ENCODE results near the gene KCNT1. TPM values are rescaled to one million over a fixed set of nuclear protein-coding genes. Genes with fewer than 3 reads are reported as not detected.

Gene KCNT1
- total RNA-seq, 2 donors from 2014 or later: under 0.01 TPM

DNA sequence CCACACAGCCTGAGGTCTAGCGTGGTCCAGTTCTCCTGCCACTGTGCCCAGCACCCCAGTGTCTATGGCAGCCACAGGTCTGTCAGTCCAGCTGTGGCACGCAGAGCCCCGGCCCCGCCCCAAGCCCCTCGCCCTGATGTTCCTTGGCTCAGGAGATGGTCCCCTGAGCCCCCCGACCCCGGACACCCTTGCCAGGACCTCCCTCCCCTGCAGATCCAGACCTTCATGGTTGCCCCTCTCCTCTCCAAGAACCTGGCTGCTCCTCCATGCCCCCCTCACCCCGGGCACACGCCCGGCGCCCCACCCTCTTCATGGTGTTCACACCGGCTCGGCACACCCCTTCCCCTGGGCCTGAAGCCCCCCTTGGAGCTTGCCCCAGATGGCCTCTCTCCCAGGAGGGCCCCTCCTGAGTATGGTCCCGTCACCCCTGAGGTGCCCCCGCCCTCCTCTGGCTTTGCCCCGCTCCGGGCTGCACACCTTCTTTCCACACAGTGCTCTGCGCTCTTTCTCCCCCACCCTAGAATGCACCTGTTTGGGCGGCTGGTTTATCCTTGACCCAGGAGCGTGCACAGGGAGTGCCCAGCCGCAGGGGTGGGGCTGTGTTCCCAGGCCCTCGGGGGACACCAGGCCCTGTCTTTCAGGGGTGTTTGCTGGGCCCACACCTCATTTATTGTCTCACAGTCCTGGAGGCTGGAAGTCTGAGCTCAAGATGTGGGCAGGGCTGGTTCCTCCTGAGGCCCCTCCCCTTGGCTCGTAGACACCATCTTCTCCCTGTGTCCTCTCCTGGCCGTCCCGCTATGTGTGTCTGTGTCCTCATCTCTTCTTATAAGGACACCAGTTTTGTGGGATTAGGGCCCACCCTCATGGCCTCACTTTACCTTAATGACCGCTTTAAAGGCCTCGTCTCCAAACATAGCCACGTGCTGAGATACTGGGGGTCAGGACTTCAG lies 37.6 kb downstream of the KCNT1 start:
- intact Hi-C loops (cut with DNase I): no loop called here
- 45 to 54% methylated on average over 21 to 23 of the region's 28 CpGs for WGBS, 2 donors

DNA sequence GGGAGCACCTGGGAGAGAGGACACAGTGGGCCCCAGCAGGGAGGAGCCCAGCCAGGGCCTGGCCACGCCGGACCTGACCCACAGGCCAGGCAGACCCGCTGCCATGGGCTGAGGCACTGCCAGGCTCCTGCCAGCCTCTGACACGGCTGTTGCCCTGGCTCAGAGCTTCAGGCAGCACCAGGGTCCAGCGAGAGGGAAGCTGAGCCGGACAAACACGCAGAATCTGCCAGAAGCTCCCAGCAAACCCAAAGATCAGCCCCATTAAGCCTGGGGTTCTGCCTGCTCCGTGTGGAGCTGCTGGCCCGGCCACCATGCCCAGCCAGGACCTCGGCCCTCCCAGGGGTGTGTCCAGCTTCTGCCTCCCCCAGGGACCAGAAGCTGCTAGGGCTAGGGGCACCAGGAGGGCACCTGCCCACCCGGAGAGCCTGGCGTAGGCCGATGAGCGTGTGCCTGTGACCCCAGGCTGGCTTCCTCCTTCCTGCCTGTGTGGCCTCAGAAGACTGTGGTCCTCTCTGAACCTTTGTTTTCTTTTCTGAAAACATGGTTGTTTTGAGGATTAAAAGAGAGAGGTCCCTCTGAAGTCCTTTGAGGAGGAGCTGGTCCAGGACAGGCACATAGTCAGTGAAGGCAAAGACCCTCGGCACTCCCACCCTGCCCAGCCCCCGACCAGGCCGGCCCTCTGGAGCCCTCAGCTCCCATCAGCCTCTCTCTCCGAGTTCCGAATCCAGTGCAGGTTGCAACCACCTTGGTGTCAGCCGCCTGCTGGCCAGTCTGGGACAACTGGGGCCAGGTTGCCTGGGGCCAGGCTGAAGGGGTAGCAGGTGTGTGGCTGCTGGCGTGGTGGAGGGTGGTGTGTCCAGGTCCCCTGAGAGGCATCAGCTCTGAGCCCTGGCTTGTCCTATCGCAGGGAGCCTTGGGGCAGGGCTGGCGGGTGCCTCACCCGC lies 39.6 kb downstream of the KCNT1 start:
- H3K4me1 ChIP-seq: no peaks in the 10 kb centered on the region
- H3K9me3 ChIP-seq: no peaks in the 10 kb centered on the region
- H3K36me3 ChIP-seq (replicated peaks in 1 of 2; ENCODE audit: insufficient read depth in 1 of 2, low read depth in 2 of 2): no peaks in the 10 kb centered on the region
- no peak overlapping the region for H3K4me3 ChIP-seq
- H3K27ac ChIP-seq: no peak overlapping the region
- WGBS, 2 donors: 50 to 55% methylated on average over 10 to 23 of the region's 24 CpGs
- H3K27me3 ChIP-seq: no peaks in the 10 kb centered on the region
- DNase-seq (no peak), ATAC-seq (no peak)
- TF ChIP-seq POLR2A (IDR thresholded peaks at IDR 0.05): no peak
- intact Hi-C loops (cut with DNase I): no loop called here

More for the DNA sequence above, 37.6 kb downstream of the KCNT1 start:
- no peak for TF ChIP-seq POLR2A (IDR thresholded peaks at IDR 0.05)
- TF ChIP-seq, protein P1, sequence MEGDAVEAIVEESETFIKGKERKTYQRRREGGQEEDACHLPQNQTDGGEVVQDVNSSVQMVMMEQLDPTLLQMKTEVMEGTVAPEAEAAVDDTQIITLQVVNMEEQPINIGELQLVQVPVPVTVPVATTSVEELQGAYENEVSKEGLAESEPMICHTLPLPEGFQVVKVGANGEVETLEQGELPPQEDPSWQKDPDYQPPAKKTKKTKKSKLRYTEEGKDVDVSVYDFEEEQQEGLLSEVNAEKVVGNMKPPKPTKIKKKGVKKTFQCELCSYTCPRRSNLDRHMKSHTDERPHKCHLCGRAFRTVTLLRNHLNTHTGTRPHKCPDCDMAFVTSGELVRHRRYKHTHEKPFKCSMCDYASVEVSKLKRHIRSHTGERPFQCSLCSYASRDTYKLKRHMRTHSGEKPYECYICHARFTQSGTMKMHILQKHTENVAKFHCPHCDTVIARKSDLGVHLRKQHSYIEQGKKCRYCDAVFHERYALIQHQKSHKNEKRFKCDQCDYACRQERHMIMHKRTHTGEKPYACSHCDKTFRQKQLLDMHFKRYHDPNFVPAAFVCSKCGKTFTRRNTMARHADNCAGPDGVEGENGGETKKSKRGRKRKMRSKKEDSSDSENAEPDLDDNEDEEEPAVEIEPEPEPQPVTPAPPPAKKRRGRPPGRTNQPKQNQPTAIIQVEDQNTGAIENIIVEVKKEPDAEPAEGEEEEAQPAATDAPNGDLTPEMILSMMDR (IDR thresholded peaks at IDR 0.05): no peak
- no peaks in the 10 kb centered on the region for H3K9me3 ChIP-seq
- H3K27ac ChIP-seq: no peak overlapping the region
- H3K36me3 ChIP-seq (replicated peaks in 1 of 2; ENCODE audit: insufficient read depth in 1 of 2, low read depth in 2 of 2): no peaks in the 10 kb centered on the region
- H3K27me3 ChIP-seq: no peaks in the 10 kb centered on the region
- DNase-seq: no peak
- ATAC-seq: no peak
- H3K4me3 ChIP-seq: no peak overlapping the region
- no peaks in the 10 kb centered on the region for H3K4me1 ChIP-seq

DNA sequence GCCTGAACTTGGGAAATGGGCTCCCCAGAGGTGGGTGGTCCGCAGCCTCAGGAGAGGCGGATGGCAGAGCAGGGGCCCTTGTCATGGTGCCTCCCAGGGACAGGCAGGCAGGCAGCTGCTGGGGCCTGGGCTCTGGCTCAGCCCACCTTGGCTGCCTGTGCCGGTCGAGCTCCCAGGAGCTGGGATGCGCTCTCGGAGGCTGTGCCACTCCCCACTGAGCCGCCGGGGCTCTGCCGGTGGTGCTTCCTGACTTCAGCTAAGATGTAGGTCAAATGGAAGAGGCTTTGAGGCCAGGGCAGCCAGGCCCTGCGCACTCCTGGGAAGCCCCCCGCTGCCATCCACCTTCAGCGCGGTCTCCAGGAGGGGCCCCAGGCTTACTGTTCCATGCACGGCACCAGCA lies 41.0 kb downstream of the KCNT1 start:
- Histone ChIP-seq H3K36me3 (replicated peaks in 1 of 2; ENCODE audit: insufficient read depth in 1 of 2, low read depth in 2 of 2) (no peaks in the 10 kb centered on the region), H3K4me3 (no peak overlapping the region), H3K9me3 (no peaks in the 10 kb centered on the region), H3K4me1 (no peaks in the 10 kb centered on the region), H3K27me3 (no peaks in the 10 kb centered on the region), H3K27ac (no peak overlapping the region)
- intact Hi-C loops (cut with DNase I): no loop called here
- WGBS, 2 donors: 50% methylated on average over 14 of the region's 14 CpGs; no CpG with 5 or more reads in 1 of the 2 donors
- ATAC-seq (no peak), DNase-seq (no peak)
- no peak for TF ChIP-seq POLR2A (IDR thresholded peaks at IDR 0.05)
- TF ChIP-seq, protein P1 (IDR thresholded peaks at IDR 0.05): no peak

DNA sequence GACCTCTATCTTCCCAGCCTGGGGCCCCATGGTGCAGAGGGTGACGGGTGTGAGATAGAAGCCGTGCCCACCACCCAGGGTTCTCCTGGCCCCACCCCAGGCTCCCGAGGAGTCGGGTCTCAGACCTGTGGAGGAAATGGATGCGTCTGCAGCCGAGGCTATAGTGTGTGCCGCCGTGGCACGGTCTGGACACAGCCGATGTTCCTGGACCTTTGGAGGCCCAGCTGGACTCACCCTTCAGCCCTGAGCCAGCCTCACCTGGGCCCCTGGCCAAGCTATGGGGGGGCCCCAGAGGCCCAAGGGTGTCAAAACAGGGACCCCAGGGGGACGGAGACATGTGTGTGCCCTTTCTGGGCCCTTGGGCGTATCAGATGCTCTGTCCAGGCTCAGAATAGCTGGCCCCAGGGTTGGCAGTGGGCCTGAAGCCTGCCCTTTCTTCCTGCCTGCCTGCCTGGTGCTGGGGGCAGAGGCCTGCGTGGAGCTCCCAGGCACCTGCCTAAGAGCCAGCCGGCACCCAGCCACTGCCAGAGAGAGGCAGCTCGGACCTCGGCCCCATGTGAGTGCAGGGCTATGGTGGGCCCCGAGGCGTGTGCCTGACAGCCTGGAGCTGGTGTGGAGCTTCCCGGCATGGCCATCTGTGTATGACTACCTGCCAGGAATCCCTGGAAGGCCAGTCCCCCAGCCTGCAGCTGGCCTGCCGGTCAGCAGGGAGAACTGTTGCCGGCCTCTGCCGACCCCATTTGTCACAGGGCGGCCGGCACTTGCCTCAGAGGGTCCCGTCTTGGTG lies 41.8 kb downstream of the KCNT1 start:
- intact Hi-C loops (cut with DNase I): no loop called here
- TF ChIP-seq POLR2A (IDR thresholded peaks at IDR 0.05): no peak
- TF ChIP-seq, protein P1 (IDR thresholded peaks at IDR 0.05): no peak
- no peaks in the 10 kb centered on the region for H3K27me3 ChIP-seq
- no peaks in the 10 kb centered on the region for H3K36me3 ChIP-seq (replicated peaks in 1 of 2; ENCODE audit: insufficient read depth in 1 of 2, low read depth in 2 of 2)
- H3K27ac ChIP-seq: no peak overlapping the region
- 52 to 69% methylated on average over 6 to 23 of the region's 25 CpGs for WGBS, 2 donors
- no peak overlapping the region for H3K4me3 ChIP-seq
- no peaks in the 10 kb centered on the region for H3K4me1 ChIP-seq
- DNase-seq: no peak
- no peaks in the 10 kb centered on the region for H3K9me3 ChIP-seq
- no peak for ATAC-seq
